HCT116 (cell line): Measurements from ENCODE around the gene SIVA1. TPM values are rescaled to one million over a fixed set of nuclear protein-coding genes. Genes with fewer than 3 reads are reported as not detected.
A peak's percentile ranks its signal among the peaks of the same experiment; 100 is the strongest.

ENCODE experiments used
- ATAC-seq: fragments of 200-7000 bp; cut with Tn5 transposase; 2 replicates; pipeline ENCODE4 v1.9.1; 2020; ENCODE audit warnings: mild to moderate bottlenecking, moderate library complexity
- BruUV-seq: library from RNA; stranded (reverse); fragments of 400-500 nt; replicated peaks from 2 replicates; lab custom pipeline; 2021; lab: Mats Ljungman, UMichigan
- CTCF ChIA-PET: fragments of 300-600 bp; sonication (Branson Sonifier 250); formaldehyde crosslinking; loops from one replicate; lab custom pipeline; 2021; ENCODE audit warnings: antibody characterized with exemption; lab: Charles Lee
- POLR2A ChIA-PET: fragments of 300-600, 350-600 bp; sonication (Branson Sonifier 250); formaldehyde crosslinking; loops from one replicate; lab custom pipeline; 2021; ENCODE audit warnings: antibody characterized with exemption; lab: Charles Lee
- RAD21 ChIA-PET, 2 experiments: fragments of 300-600 bp; sonication (Branson Sonifier 250); formaldehyde crosslinking; loops; one replicate each; lab custom pipeline; 2023; ENCODE audit warnings: low total read pairs in 2 of 2; ENCODE audit not compliant: uncharacterized antibody in 2 of 2, unreplicated experiment in 2 of 2, low non-redundant PET in 1 of 2; lab: Charles Lee
- DNase-seq: peaks from one replicate; pipeline ENCODE4 v3.0.0-alpha.2; 2010; ENCODE audit warnings: low read depth, low spot score
- H2AFZ ChIP-seq: fragments of 200-600 bp; shearing (Covaris generic), sonication (generic); 2 replicates; pipeline ENCODE4 v1.6.1; 2017; ENCODE audit warnings: low read depth, mixed run types, mixed read lengths, antibody characterized with exemption, low read length; ENCODE audit not compliant: poor library complexity, severe bottlenecking
- H3K27ac ChIP-seq: 2 replicates; pipeline ENCODE4 v1.5.1; 2012; ENCODE audit warnings: low read depth, low read length
- H3K27me3 ChIP-seq: fragments of 200-600 bp; sonication (generic); 2 replicates; pipeline ENCODE4 v1.6.1; 2016; ENCODE audit warnings: mixed run types, low read length, mixed read lengths; ENCODE audit not compliant: insufficient read depth
- H3K36me3 ChIP-seq, 2 experiments: fragments of 200-500 bp in 1 of 2; fragments of 200-600 bp in 1 of 2; sonication (Bioruptor generic) in 1 of 2; sonication (generic) in 1 of 2; 2 replicates each; pipeline versions ENCODE4 v1.5.1 to v1.6.1; 2014 to 2016; ENCODE audit warnings: low read length in 2 of 2, inconsistent platforms in 1 of 2, mixed read lengths in 1 of 2, mixed run types in 1 of 2; ENCODE audit not compliant: insufficient read depth in 2 of 2, control insufficient read depth in 1 of 2
- H3K4me1 ChIP-seq, 2 experiments: fragments of 200-600 bp in 1 of 2; sonication (generic) in 1 of 2; 2 replicates each; pipeline versions ENCODE4 v1.5.1 to v1.6.1; 2012 to 2017; ENCODE audit warnings: low read length in 2 of 2, inconsistent platforms in 1 of 2, mild to moderate bottlenecking in 1 of 2, mixed read lengths in 1 of 2, mixed run types in 1 of 2, moderate library complexity in 1 of 2; ENCODE audit not compliant: insufficient read depth in 2 of 2, control insufficient read depth in 1 of 2
- H3K4me2 ChIP-seq: fragments of 200-600 bp; sonication (generic); 2 replicates; pipeline ENCODE4 v1.6.1; 2017; ENCODE audit warnings: mixed run types, low read length, mixed read lengths
- H3K4me3 ChIP-seq, 2 experiments: fragments of 200-600 bp in 1 of 2; sonication (generic) in 1 of 2; replicated peaks in 1 of 2; 2 replicates each; pipeline ENCODE4 v1.5.1; 2011 to 2016; ENCODE audit warnings: low read length in 2 of 2, control low read depth in 1 of 2, low read depth in 1 of 2, mild to moderate bottlenecking in 1 of 2, mixed read lengths in 1 of 2, mixed run types in 1 of 2
- H3K79me2 ChIP-seq: fragments of 200-600 bp; sonication (generic); 2 replicates; pipeline ENCODE4 v1.6.1; 2017; ENCODE audit warnings: mild to moderate bottlenecking, mixed run types, low read length, moderate library complexity, mixed read lengths; ENCODE audit not compliant: insufficient read depth
- H3K9ac ChIP-seq: fragments of 200-600 bp; sonication (generic); 2 replicates; pipeline ENCODE4 v1.6.1; 2016; ENCODE audit warnings: low read length, mixed read lengths
- H3K9me2 ChIP-seq: fragments of 200-600 bp; sonication (generic), shearing (Covaris generic); 2 replicates; pipeline ENCODE4 v1.6.1; 2017; ENCODE audit warnings: mixed run types, mild to moderate bottlenecking, moderate library complexity; ENCODE audit not compliant: insufficient read depth
- H3K9me3 ChIP-seq, 2 experiments: fragments of 200-500 bp in 1 of 2; fragments of 200-600 bp in 1 of 2; sonication (Bioruptor generic) in 1 of 2; sonication (generic) in 1 of 2; 2 replicates each; pipeline ENCODE4 v1.6.1; 2014 to 2017; ENCODE audit warnings: low read length in 2 of 2, mixed read lengths in 2 of 2, inconsistent platforms in 1 of 2, low read depth in 1 of 2, mild to moderate bottlenecking in 1 of 2, mixed run types in 1 of 2, moderate library complexity in 1 of 2; ENCODE audit not compliant: control insufficient read depth in 1 of 2, insufficient read depth in 1 of 2
- H4K20me1 ChIP-seq: fragments of 200-600 bp; sonication (generic), shearing (Covaris generic); 2 replicates; pipeline ENCODE4 v1.6.1; 2017; ENCODE audit warnings: mixed run types, mild to moderate bottlenecking, moderate library complexity; ENCODE audit not compliant: insufficient read depth
- CTCF ChIP-seq, 3 experiments: fragments of 200-600 bp in 1 of 3; sonication (generic) in 1 of 3; IDR thresholded peaks in 2 of 3; conservative IDR thresholded peaks in 1 of 3; 2 replicates each; pipeline ENCODE4 v1.5.1; 2012 to 2017; ENCODE audit warnings: low read depth in 2 of 3, low read length in 2 of 3, antibody characterized with exemption in 1 of 3, borderline replicate concordance in 1 of 3, control low read depth in 1 of 3, mild to moderate bottlenecking in 1 of 3, mixed read lengths in 1 of 3, mixed run types in 1 of 3, moderate library complexity in 1 of 3; ENCODE audit not compliant: insufficient read depth in 1 of 3
- EZH2phosphoT487 ChIP-seq: fragments of 200-600 bp; IDR thresholded peaks from 2 replicates; pipeline ENCODE4 v1.6.1; 2018; ENCODE audit warnings: antibody characterized with exemption, borderline replicate concordance
- FOSL1 ChIP-seq: IDR thresholded peaks from 2 replicates; pipeline ENCODE4 v1.6.1; 2012; ENCODE audit warnings: low read depth
- POLR2AphosphoS5 ChIP-seq: IDR thresholded peaks from 2 replicates; pipeline ENCODE4 v1.6.1; 2011; ENCODE audit warnings: mild to moderate bottlenecking, low read depth, low read length, moderate library complexity
- SIN3A ChIP-seq: IDR thresholded peaks from 2 replicates; pipeline ENCODE4 v1.6.1; 2012; ENCODE audit warnings: low read depth
- SP1 ChIP-seq: IDR thresholded peaks from 2 replicates; pipeline ENCODE4 v1.6.1; 2012; ENCODE audit warnings: low read depth
- intact Hi-C: fragments of 100-400 bp; cut with micrococcal nuclease; formaldehyde crosslinking; loops from 2 replicates; pipeline ENCODE4 v1.10.0; 2022
- total RNA-seq: library from RNA; stranded (reverse); gene quantifications from one replicate; pipeline ENCODE4 v1.2.1, GENCODE V29; 2021; ENCODE audit not compliant: unreplicated experiment

Gene SIVA1
- total RNA-seq, 1 experiment from 2014 or later: 141 TPM

GRCh38 chr14:104724981-104725771 lies 27.8 kb upstream of the SIVA1 start:
- ATAC-seq: peak; percentile 53
- Histone ChIP-seq H3K36me3 (no peaks in the 10 kb centered on the region), H3K4me1 (peaks cover 13 to 24% of the 10 kb centered on the region in 2 experiments), H3K9ac (peak overlapping the region; percentile 71), H3K4me3 (peak overlapping the region; percentile 54 to 76)
- TSS peak; percentile 41 for BruUV-seq
- CTCF ChIA-PET: interaction anchor here (0.6 to 1.6 kb wide), 7 partner anchors 9 to 500 kb away, joined by 3 to 5 read pairs (median 4); partner anchors contain the start of gene SIVA1
- TF ChIP-seq EZH2phosphoT487 (no peak), CTCF (IDR thresholded peaks at IDR 0.05 in 2 of 3, conservative IDR thresholded peaks at IDR 0.05 in 1 of 3; ENCODE audit: borderline replicate concordance in 1 of 3, insufficient read depth in 1 of 3, low read depth in 2 of 3, low read length in 2 of 3) (peak in 2 of 3 experiments; percentile 33 to 38; a peak in 4 of 6 replicates), POLR2AphosphoS5 (0 out of 2 replicates have a peak, but pooled peaks have one; percentile 16), FOSL1 (no peak), SP1 (no peak), SIN3A (no peak)
- TF ChIP-seq, all 23 proteins: peak for 2
- intact Hi-C loops: no loop called here
- Histone ChIP-seq H3K27ac (peak overlapping the region; percentile 68; the same call in 1 of the 2 replicates), H3K9me2 (no peaks in the 10 kb centered on the region), H3K4me2 (peak overlapping the region; percentile 98), H3K9me3 (no peaks in the 10 kb centered on the region), H3K79me2 (no peaks in the 10 kb centered on the region), H3K27me3 (no peaks in the 10 kb centered on the region), H2AFZ (no peak overlapping the region), H4K20me1 (no peaks in the 10 kb centered on the region)
- ChIA-PET RAD21 (no interaction called here), POLR2A (interaction anchor here (0.8 to 1.2 kb wide), 2 partner anchors 28 to 48 kb away, joined by 3 to 5 read pairs; partner anchors contain the start of gene SIVA1)
- DNase-seq: no peak
